Panc1 (cell line): ENCODE data around the gene AEN. TPM values are rescaled to one million over a fixed set of nuclear protein-coding genes. Genes with fewer than 3 reads are reported as not detected.

ENCODE experiments used
- ATAC-seq: fragments of 200-7000 bp; cut with Tn5 transposase; 2 replicates; pipeline ENCODE4 v1.9.1; 2020; ENCODE audit warnings: mild to moderate bottlenecking, moderate library complexity
- BruUV-seq: library from RNA; stranded (reverse); fragments of 400-500 nt; replicated peaks from 2 replicates; lab custom pipeline; 2021; lab: Mats Ljungman, UMichigan
- CTCF ChIA-PET: fragments of 300-600 bp; sonication (Branson Sonifier 250); formaldehyde crosslinking; loops from one replicate; lab custom pipeline; 2022; ENCODE audit warnings: antibody characterized with exemption; lab: Charles Lee
- POLR2A ChIA-PET: fragments of 300-600 bp; sonication (Branson Sonifier 250); formaldehyde crosslinking; loops from one replicate; lab custom pipeline; 2022; ENCODE audit warnings: antibody characterized with exemption; lab: Charles Lee
- DNase-seq: peaks from one replicate; pipeline ENCODE4 v3.0.0-alpha.2; 2010; ENCODE audit warnings: low read depth, low spot score
- H3K27ac ChIP-seq: 2 replicates; pipeline ENCODE4 v1.5.1; 2011; ENCODE audit warnings: mild to moderate bottlenecking, low read length, inconsistent platforms
- H3K27me3 ChIP-seq: fragments of 200-500 bp; sonication (Bioruptor generic); 2 replicates; pipeline ENCODE4 v1.6.0; 2014; ENCODE audit warnings: low read length, inconsistent platforms; ENCODE audit not compliant: control insufficient read depth, insufficient read depth
- H3K36me3 ChIP-seq: fragments of 200-500 bp; sonication (Bioruptor generic); 2 replicates; pipeline ENCODE4 v1.5.1; 2014; ENCODE audit warnings: inconsistent platforms, mild to moderate bottlenecking, low read length, moderate library complexity; ENCODE audit not compliant: control insufficient read depth, insufficient read depth
- H3K4me1 ChIP-seq: 2 replicates; pipeline ENCODE4 v1.5.1; 2011; ENCODE audit warnings: inconsistent platforms, mild to moderate bottlenecking, low read length, moderate library complexity; ENCODE audit not compliant: control insufficient read depth, insufficient read depth
- H3K4me3 ChIP-seq, 2 experiments: 2 replicates each; pipeline ENCODE4 v1.5.1; 2011 to 2012; ENCODE audit warnings: low read depth in 2 of 2, low read length in 2 of 2, mild to moderate bottlenecking in 2 of 2, inconsistent platforms in 1 of 2, moderate library complexity in 1 of 2
- H3K9me3 ChIP-seq: fragments of 200-500 bp; sonication (Bioruptor generic); 2 replicates; pipeline ENCODE4 v1.5.1; 2014; ENCODE audit warnings: low read depth, mild to moderate bottlenecking, inconsistent platforms, low read length, moderate library complexity; ENCODE audit not compliant: control insufficient read depth, insufficient read depth
- POLR2AphosphoS5 ChIP-seq: IDR thresholded peaks from 2 replicates; pipeline ENCODE4 v1.6.1; 2012; ENCODE audit warnings: mild to moderate bottlenecking, low read depth, low read length, moderate library complexity
- SIN3A ChIP-seq: IDR thresholded peaks from 2 replicates; pipeline ENCODE4 v1.6.1; 2012; ENCODE audit warnings: low read depth, mild to moderate bottlenecking, low read length, moderate library complexity, borderline replicate concordance; ENCODE audit not compliant: insufficient read depth
- TCF7L2 ChIP-seq: IDR thresholded peaks from 2 replicates; pipeline ENCODE4 v1.6.1; 2011; ENCODE audit warnings: mild to moderate bottlenecking, low read depth, low read length, inconsistent platforms
- in situ Hi-C: cut with HindIII; loops from 2 replicates; pipeline ENCODE4 v1.10.0; 2016; ENCODE audit warnings: low sequenced_read_pairs, low pct_unique_long_range_greater_than_20kb
- intact Hi-C: fragments of 100-400 bp; cut with micrococcal nuclease; formaldehyde crosslinking; loops from one replicate; pipeline ENCODE4 v1.10.0; 2022; ENCODE audit not compliant: unreplicated experiment
- total RNA-seq: library from RNA; stranded (reverse); gene quantifications from one replicate; pipeline ENCODE4 v1.2.1, GENCODE V29; 2021; ENCODE audit not compliant: unreplicated experiment
- TF ChIP-seq, protein P1 (sequence below): fragments of 450-650 bp; IDR thresholded peaks from 2 replicates; pipeline ENCODE4 v1.5.1; 2017; ENCODE audit warnings: mild to moderate bottlenecking
- TF ChIP-seq, protein P2 (sequence below), 2 experiments: IDR thresholded peaks; 2 replicates each; pipeline ENCODE4 v1.6.1; 2011 to 2012; ENCODE audit warnings: low read depth in 2 of 2, control low read depth in 1 of 2, low read length in 1 of 2, mild to moderate bottlenecking in 1 of 2, moderate library complexity in 1 of 2; ENCODE audit not compliant: insufficient read depth in 1 of 2

AEN gene
- total RNA-seq, 1 experiment from 2014 or later = 38.7 TPM

DNA sequence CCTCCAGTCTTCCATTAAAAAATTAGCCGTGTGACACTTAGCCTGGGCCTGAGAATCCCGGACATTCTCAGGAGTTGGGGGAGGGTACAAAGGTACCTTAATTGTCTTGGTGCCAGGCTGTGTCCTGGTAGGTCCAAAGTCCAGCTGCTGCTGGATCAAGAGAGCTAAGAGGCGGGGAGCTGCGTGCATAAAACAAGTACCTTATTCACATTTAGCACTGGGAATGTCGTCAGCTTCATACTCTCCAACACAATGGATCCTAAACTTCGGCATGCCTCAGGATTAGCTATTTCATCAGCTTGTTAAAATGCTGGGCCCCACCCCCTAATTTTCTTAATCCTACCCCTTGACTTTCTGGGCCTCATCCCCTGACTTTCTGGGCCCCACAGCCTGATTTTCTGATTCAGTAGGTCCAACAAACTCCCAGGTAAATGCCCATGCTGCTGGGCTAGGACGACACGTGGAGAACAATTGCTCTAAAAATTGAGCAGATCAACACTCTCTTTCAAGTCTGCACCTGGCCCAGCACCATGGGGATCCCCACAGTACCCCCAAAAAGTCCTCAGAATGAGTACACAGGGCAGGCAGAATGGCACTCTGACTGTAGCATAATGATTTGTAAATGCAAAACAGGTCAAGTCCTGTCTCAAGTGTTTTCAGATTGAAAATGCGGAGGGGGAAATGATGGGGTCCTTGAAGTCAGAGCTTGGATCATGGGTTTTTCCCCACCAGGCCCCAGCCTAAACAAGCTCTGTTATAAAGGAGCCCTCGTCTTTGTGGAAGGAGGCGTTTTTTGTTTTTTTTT lies 5.6 kb upstream of the AEN start:
- Histone ChIP-seq H3K27ac (no peak overlapping the region), H3K4me3 (no peak overlapping the region), H3K9me3 (no peaks in the 10 kb centered on the region), H3K27me3 (no peaks in the 10 kb centered on the region), H3K4me1 (peaks cover 8% of the 10 kb centered on the region; the same call in 1 of the 2 replicates), H3K36me3 (no peaks in the 10 kb centered on the region)
- ChIA-PET POLR2A (no interaction called here), CTCF (interaction anchor here (0.6 to 0.7 kb wide), 2 partner anchors 30 to 367 kb away, joined by 5 to 7 read pairs; no protein-coding TSS in a partner anchor)
- BruUV-seq = no TSS peak
- TF ChIP-seq, protein P1, sequence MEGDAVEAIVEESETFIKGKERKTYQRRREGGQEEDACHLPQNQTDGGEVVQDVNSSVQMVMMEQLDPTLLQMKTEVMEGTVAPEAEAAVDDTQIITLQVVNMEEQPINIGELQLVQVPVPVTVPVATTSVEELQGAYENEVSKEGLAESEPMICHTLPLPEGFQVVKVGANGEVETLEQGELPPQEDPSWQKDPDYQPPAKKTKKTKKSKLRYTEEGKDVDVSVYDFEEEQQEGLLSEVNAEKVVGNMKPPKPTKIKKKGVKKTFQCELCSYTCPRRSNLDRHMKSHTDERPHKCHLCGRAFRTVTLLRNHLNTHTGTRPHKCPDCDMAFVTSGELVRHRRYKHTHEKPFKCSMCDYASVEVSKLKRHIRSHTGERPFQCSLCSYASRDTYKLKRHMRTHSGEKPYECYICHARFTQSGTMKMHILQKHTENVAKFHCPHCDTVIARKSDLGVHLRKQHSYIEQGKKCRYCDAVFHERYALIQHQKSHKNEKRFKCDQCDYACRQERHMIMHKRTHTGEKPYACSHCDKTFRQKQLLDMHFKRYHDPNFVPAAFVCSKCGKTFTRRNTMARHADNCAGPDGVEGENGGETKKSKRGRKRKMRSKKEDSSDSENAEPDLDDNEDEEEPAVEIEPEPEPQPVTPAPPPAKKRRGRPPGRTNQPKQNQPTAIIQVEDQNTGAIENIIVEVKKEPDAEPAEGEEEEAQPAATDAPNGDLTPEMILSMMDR = no peak
- TF ChIP-seq SIN3A (no peak), TCF7L2 (no peak), POLR2AphosphoS5 (no peak)
- TF ChIP-seq, protein P2, sequence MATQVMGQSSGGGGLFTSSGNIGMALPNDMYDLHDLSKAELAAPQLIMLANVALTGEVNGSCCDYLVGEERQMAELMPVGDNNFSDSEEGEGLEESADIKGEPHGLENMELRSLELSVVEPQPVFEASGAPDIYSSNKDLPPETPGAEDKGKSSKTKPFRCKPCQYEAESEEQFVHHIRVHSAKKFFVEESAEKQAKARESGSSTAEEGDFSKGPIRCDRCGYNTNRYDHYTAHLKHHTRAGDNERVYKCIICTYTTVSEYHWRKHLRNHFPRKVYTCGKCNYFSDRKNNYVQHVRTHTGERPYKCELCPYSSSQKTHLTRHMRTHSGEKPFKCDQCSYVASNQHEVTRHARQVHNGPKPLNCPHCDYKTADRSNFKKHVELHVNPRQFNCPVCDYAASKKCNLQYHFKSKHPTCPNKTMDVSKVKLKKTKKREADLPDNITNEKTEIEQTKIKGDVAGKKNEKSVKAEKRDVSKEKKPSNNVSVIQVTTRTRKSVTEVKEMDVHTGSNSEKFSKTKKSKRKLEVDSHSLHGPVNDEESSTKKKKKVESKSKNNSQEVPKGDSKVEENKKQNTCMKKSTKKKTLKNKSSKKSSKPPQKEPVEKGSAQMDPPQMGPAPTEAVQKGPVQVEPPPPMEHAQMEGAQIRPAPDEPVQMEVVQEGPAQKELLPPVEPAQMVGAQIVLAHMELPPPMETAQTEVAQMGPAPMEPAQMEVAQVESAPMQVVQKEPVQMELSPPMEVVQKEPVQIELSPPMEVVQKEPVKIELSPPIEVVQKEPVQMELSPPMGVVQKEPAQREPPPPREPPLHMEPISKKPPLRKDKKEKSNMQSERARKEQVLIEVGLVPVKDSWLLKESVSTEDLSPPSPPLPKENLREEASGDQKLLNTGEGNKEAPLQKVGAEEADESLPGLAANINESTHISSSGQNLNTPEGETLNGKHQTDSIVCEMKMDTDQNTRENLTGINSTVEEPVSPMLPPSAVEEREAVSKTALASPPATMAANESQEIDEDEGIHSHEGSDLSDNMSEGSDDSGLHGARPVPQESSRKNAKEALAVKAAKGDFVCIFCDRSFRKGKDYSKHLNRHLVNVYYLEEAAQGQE (IDR thresholded peaks at IDR 0.05; ENCODE audit: insufficient read depth in 1 of 2, low read depth in 2 of 2, low read length in 1 of 2) = no peak
- intact Hi-C loops (no loop called here), in situ Hi-C loops (no loop called here)
- DNase-seq (no peak), ATAC-seq (no peak)

DNA sequence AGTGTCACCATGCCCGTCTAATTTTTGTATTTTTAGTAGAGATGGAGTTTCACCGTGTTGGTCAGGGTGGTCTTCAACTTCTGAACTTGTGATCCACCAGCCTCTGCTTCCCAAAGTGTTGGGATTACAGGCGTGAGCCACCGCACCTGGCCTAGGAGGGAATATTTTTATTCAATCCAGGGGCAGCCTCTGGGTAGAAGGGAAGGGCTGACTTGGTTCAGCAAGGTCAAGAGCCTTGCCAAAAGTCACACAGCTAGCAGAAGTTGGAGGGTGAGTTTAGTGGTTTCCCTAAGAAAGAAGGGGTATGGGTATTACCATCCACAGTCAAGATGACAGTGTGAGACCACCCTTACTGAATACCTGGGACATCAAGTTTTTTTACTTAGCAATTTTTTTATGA lies 4.9 kb upstream of the AEN start:
- in situ Hi-C loops = no loop called here
- Histone ChIP-seq H3K9me3 (no peaks in the 10 kb centered on the region), H3K36me3 (no peaks in the 10 kb centered on the region), H3K27me3 (no peaks in the 10 kb centered on the region), H3K4me3 (no peak overlapping the region), H3K4me1 (peaks cover 12% of the 10 kb centered on the region; the same call in 1 of the 2 replicates), H3K27ac (no peak overlapping the region)
- intact Hi-C loops = no loop called here
- TF ChIP-seq POLR2AphosphoS5 (no peak), SIN3A (no peak), TCF7L2 (no peak)
- TF ChIP-seq, protein P1 = no peak
- TF ChIP-seq, protein P2 (IDR thresholded peaks at IDR 0.05; ENCODE audit: insufficient read depth in 1 of 2, low read depth in 2 of 2, low read length in 1 of 2) = no peak
- DNase-seq (no peak), ATAC-seq (no peak)
- no TSS peak for BruUV-seq
- ChIA-PET CTCF (interaction anchor here (0.6 to 0.7 kb wide), 2 partner anchors 31 to 366 kb away, joined by 5 to 7 read pairs; no protein-coding TSS in a partner anchor), POLR2A (no interaction called here)
